Measurements from ENCODE around the gene MRPL18.

Gene MRPL18

GRCh38 chr6:159842035-159842434 is 51.8 kb downstream of the MRPL18 start:
- no peak for DNase-seq (ENCODE audit: low read depth, low spot score)

GRCh38 chr6:159844737-159845645 is 54.7 kb downstream of the MRPL18 start:
- DNase-seq (ENCODE audit: low read depth, low spot score): no peak
